Measurements from ENCODE around the gene TMEM231.
A peak's percentile ranks its signal among the peaks of the same experiment; 100 is the strongest.
"Not testable (repeated sequence)": the region's sequence is repeated elsewhere in the genome, so short reads cannot be mapped to it uniquely, and the experiment has no call there.

TMEM231 gene, protein sequence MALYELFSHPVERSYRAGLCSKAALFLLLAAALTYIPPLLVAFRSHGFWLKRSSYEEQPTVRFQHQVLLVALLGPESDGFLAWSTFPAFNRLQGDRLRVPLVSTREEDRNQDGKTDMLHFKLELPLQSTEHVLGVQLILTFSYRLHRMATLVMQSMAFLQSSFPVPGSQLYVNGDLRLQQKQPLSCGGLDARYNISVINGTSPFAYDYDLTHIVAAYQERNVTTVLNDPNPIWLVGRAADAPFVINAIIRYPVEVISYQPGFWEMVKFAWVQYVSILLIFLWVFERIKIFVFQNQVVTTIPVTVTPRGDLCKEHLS

DNA sequence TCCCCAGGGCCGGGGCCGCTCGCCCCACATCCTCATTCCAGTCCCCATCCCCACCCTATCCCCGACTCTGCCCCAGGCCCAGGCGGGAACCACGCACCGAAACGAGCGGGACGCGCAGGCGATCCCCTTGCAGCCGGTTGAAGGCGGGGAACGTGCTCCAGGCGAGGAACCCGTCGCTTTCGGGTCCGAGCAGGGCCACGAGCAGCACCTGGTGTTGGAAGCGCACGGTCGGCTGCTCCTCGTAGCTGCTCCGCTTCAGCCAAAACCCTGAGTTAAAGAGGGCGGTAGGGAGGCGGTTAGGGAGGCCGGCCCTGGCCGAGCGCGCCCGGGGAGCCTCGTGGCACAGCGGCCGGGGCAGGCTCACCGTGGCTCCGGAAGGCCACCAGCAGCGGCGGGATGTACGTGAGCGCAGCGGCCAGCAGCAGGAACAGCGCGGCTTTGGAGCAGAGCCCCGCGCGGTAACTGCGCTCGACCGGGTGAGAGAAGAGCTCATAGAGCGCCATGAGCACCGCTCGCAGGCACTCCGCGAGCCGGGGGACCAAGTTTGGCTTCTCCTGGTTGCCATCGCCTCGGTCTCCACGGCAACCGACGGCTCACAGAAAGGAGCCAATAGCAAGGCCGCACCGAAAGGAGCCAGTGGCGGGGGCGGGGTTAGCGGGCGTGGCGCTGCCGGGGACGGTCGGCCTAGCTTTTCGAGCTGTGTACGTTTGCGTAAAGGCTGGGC, at the start of gene TMEM231:
Gene TMEM231 (minus strand): TSS at position 546 of the 724 bp plus-strand sequence. CDS start 43 bp downstream, at position 503.
- peak; percentile 98 for ATAC-seq

DNA sequence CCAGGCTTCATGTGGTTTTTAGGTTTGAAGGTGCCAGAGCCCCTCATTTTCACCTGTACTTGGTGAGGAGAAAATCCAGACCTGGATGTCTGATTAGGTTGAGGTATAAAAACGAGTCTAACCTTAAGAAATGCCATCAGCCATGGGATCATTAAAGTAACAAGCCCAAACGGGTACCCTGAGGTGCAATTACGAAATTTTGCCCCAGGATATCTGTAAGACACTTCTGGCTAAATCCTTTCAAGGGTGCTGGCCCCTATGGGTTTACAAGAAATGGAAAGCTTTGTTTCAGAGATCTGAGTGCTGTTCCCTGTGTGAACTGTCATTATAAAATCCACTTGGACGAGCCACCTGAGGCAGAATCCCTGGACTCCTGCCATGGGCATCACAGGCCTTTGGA, 47.2 kb upstream of the TMEM231 start:
- ATAC-seq = no peak

DNA sequence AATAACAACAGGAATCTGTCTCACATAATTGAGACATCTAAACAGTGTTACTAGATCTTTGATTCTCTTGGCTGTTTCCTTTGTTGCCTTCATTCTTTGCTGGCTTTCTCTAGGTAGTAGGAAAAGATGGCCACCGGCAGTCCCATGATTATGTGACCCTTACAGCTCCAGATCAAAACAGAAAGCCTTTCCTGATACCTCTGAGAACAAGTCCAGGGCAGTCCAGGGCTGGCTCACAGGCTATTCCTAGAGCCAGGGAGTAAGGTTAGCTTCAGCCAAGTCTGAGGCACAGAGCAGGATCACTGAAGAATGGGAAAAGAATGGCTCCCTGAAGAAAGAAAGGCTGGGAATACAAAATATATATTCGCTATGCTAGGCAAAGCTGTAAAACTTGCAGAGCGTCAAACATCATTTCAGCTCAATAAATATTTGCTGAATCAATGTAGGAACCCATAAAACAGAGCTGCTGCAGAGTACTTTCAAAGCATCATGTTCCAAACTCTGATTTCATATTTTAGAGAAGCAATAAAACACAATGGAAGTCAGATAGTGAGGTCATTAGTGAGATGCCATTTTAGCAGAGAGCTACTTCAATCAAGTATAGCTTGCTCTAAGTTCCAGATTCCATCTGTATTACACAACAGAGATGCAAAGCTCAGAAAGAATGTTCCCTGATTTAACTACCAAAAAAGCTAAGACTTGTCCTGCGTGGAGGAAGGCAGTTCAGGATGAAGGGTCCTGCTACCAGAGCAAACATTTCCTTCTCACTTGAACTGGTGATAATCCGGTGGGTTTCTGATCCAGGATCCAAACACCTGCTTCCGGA, 43.6 kb upstream of the TMEM231 start:
- ATAC-seq = no peak

DNA sequence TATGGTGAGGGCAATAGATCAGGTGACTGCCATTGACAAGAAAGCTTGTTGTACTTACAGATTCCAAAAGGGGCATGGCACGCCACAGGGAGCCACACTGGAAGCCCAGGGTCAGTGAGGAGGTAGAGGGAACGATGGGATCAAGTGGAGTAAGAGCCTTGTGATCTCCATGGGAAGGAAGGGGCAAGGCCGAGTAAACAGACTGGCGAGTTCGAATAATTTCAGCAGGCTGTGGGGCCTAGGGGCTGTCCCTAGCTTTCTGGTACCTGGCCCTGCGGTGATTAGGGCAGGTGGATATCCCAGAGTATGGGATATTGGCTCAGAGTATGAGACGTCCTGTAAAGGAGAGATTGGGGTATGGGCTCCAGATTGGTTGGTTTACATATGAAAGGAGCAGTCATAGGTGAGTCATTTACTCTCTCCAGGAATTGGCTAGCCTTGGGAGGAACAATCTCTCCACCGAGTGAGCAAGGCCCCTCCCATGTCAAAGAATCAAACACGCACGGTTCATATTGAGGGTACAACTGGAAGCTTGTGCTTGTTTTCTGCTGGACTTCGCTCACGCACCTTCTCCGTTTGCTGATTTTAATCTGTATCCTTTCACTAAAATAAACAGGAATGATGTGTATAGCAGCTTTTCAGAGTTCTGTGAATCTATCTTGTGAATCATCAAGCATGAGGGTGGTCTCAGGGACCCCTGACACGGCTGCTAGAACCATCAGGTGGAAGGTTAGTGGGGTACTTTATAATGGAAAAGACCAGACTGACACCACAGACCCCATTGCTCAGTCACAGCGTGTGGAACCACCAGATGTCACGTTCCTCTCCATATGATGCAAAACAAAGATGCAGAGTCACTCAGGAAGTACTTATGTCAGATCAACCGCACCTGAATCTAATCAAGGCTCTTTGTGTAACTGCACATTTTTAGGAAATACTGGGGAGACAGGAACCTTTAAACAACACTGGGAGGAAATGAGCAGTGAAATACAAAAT, 38.1 kb upstream of the TMEM231 start:
- ATAC-seq = peak; percentile 68 to 83

DNA sequence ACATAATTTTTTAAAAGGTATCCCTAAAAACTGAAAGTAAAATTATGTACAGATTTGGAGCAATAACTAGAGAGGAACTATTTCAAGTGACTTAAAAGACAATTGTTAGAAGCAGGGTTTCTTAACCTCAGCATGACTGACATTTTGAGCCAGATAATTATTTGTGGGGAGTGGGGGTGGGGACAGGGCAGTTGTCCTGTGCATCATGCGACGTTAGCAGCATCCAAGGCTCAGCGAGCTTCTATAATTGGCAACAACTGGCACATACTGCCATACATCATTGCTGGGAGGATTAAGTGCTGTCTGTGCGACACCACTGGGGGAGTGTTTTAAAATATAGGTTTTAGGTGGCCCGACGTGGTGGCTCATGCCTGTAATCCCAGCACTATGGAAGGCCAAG, 37.3 kb upstream of the TMEM231 start:
- no peak for ATAC-seq

DNA sequence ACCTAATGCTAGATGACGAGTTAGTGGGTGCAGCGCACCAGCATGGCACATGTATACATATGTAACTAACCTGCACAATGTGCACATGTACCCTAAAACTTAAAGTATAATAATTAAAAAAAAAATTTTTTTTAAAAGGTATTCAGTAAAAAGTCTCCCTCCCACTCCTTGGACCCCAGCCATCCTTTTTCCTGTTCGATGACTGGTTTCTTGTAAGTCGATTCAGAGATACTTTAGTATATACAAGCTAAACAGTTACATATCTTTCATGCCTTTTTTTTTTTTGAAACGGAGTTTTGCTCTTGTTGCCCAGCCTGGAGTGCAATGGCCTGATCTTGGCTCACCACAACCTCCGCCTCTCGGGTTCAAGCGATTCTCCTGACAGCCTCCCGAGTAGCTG, 35.9 kb upstream of the TMEM231 start:
- not testable (repeated sequence) for ATAC-seq

DNA sequence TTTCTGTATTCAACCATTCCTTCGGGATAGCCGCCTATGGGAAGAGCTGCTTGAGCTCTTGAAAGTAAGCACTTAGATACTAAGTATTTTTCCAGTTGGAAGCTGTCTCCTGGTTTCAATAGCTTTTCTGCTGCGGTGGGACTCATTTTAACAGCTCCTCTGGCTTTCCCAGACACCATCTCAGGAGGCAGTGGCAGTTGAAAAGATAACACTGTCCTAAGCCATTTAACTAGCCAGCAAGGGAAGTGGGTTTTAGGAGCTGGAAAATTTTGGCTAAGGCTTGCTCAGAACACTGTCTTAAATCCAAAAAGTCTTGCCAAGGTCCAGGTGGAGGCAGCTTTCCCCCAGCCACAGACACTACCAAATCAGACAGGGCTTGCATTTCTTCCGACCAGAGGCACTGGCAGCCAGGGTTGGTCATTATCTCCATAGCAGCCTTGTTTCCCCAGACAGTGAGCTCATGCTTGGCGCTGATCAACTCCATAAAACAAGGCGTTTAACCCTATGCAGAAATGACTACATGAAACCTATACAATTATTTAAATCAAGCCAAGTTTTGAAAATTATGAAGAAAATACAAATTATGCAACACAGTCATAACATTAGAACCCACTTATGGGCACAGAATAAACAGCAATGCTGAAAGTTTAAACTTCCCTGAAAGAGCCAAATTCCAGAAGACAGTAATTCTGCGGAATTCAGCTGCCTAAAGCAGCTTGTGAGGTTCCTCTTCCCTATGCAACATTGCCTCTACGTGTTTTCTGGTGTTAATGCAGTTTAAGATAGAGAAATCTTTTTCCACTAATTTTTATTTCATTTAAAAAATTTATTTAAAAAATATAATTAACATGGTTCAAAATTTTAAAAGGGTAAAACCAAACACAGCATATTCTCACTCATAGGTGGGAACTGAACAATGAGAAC, 35.1 kb upstream of the TMEM231 start:
- no peak for ATAC-seq

DNA sequence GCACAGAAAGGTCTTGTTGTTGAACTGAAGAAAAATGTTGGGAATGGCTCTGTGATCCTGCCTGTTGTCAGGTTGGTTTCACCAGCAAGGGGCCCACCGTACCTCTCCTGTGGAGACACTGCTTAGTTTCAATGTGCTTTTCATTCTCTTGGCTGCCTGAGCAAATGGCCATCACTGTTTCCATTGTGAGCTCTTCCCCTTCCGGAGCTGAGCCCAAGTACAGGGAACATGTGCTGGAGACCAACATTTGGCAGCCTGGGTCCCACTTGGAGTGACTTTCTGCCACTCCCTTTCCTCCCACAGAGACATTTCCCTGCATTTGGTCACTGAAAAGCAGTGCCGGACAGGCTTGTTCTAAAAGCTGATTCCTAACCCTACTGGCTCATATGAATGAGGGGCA, 33.3 kb upstream of the TMEM231 start:
- ATAC-seq = no peak

DNA sequence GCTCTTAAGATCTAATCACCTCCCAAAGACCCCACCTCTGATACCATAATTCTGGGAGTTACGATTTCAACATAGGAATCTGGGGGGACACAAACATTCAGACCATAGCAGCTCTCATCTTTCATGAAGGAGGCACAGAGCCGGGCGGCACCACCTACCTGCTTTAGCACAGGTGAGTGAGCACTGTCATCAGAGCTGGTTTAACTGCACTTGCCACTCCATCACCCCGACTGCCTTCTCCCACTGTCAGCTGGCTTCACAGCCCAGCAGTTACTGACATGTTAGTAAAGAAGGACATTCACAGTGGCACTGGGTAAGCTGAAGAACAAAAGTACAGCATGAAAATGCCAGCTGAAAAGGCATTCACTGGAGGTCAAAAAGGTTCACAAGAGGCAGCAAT, 32.7 kb upstream of the TMEM231 start:
- no peak for ATAC-seq

DNA sequence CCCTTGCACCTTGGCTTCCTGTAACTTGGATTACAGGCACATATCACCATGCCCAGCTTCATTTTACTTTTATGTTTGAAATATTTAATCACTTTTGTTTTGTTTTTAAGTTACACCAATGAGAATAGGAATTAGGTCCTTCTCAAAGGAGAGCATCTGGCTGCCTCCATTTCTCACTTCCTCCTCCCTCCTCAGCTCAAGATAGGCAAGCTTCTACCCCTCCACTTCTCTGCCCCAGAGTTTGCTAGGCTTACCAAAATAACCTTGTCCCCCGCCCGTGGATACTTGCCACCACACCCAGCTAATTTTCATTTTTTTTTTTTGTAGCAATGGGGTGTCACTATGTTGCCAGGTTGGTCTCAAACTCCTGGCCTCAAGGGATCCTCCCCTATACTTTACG, 28.1 kb upstream of the TMEM231 start:
- no peak for ATAC-seq

DNA sequence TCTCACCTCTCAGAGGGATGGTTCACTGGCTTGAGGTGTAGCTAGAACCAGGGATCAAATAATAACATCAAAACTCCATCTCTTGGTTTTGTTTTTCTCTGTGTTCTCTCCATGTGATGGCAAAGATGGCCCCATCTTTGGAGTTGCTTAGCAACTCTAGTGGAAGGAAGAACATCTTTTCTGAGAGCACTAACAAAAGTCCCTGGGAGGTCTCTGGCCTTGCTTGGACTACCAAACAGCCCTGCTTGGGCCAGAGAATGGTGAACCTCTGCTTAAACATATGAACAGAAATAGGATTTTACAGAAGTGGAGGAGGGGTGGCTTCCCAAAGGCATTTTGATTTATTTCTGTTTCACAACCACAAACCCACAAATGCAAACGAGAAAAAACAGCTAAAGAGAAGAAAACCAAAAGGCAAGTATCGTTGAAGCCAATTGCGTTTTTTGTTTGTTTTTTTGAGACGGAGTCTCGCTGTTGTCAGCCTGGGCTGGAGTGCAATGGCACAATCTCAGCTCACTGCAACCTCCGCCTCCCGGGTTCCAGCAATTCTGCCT, 23.3 kb upstream of the TMEM231 start:
- no peak for ATAC-seq

DNA sequence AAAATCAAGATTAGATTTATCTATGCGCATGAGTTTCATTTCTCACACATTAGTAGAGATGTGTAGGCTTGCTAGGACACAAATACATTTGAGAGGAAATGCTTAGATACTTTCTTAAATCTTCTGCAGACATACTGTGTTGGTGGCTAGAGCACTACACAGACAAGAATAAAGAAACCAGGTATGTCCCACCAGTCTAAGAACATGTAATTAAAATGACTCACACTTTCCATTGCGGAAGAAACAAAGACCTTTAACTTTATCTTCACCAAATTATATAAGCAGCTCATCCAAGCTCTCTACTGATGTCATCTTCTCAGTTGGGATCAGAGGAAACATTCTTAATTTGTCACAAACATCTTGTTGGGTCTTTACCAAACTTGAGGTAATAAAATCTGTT, 22.7 kb upstream of the TMEM231 start:
- ATAC-seq = no peak

DNA sequence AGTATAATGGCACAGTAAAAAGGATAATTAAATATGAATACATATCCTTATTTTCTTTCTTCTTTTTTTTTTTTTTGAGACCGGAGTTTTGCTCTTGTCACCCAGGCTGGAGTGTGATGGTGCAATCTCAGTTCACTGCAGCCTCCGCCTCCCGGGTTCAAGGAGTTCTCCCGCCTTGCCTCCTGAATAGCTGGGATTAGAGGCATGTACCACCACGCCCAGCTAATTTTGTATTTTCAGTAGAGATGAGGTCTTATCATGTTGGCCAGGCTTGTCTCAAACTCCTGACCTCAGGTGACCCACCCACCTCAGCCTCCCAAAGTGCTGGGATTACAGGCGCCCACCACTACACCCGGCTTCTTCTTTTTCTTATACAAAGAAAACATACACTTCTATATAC, 22.2 kb upstream of the TMEM231 start:
- no peak for ATAC-seq

DNA sequence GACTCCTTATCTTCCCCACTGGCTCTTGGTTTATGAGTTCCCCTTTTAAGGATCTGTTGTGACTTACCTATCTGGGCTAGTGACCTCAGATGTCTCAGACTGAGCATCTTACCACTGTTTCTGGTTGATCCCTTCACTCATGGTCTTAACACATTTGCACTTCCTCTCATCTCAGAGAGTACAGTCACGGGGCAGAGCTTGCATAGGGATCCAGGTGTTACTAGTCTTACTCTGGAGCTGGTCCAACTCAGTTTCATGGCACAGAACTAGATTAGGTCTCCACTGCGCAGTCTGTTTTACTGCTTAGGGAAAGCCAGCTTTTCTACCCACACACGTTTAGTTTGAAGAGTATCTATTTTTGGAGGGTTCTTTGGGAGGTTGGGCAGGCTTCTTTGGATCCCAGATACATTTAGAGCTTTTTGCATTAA, 20.3 kb upstream of the TMEM231 start:
- no peak for ATAC-seq

DNA sequence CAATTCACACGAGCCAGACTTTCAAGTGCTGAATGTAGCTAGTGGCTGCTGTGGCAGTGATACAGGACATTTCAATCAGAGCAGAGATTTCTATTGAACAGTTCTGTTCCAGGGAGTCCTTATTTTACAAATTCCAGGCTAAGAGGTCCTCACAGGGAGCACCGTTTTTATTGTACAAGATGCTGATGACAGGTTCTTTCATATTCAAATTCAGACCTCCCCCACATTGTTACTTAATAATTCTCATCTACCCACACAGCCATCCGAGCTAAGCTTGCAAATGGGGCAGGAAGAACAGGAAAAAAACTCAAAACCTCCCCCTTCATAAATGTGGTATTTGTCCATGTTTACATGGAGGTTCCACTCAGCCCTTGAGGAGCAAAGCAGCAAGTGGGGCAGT, 19.9 kb upstream of the TMEM231 start:
- no peak for ATAC-seq

DNA sequence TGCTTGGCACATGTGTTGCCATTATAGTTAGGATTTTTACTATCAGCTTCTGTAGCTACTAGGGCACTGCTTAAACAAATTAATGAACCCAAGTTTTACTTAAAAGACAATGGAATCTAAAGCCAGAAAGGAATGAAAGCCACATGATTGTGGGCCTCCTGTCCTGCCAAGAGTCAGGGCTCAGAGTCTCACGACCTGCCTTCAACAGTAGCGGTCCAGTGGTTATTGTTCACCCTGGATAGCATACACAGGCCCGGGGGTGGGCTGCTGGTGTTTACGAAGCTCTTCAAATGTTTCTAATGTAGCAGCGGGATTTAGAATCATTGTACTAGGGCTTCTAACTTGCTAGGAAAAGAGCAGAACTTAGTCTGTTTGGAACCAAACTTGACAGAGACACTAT, 17.9 kb upstream of the TMEM231 start:
- ATAC-seq = no peak

DNA sequence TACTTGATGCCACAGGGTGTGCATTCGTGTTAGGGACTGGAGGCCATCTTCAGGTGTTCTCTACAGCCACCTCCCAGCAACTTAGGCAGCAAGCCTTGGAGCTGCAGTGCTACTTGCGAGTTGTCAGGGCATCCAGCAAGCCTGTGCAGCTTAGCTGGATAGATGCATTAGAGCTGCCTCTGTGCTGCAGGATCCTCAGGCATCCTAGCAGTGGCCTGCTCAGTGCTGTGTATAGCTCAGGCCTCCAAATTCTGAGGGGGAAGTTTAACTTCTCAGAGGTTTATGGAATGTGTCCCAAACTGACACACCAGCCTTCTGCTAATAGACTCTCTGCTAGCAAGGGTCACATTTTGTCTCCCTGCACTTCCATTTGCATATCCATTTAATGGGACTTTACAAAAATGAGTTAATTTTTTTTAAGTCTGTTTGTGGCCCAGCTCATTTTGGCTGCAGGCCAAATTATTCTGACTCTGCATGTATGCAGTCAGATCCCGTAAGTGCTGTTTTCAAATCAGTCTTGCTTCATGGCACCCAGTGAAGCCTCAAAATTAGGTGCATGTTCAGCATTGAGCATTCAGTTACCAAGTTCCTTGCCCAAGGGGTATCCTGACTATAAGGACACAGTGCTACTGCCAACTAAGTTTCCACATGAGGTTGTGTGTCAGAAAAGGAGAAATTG, 17.0 kb upstream of the TMEM231 start:
- ATAC-seq = no peak

DNA sequence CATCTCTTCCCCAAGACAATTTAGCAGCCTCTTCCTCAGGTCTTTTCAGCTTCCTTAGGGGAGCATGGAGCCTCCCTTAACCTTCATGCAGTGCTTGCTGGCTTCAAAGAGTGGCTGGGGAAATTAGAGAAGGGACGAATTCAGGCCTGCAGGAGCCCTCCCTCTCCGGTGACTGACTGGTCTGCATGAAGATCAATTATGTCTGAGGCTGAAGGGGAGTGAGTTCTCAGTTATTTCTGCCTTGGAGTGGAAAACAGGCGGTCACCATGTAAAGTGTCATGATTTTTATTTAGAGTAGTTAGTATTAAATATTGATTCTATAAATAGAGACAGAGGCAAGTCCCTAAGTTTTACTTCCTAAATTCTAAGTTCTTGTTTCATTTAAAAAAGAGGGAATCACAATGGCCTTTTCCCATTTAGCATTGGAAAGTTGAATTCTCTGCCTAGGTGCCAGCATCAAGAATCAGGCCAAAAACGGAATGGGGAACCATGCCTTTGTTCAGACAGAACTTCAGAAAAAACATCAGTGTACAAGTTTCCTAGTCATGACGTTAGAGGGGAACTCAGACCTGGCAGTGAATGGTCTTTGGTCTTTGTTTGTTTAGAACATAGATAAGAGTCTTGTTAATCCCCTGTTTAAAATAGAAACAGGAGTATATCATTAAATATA, 14.5 kb upstream of the TMEM231 start:
- no peak for ATAC-seq

DNA sequence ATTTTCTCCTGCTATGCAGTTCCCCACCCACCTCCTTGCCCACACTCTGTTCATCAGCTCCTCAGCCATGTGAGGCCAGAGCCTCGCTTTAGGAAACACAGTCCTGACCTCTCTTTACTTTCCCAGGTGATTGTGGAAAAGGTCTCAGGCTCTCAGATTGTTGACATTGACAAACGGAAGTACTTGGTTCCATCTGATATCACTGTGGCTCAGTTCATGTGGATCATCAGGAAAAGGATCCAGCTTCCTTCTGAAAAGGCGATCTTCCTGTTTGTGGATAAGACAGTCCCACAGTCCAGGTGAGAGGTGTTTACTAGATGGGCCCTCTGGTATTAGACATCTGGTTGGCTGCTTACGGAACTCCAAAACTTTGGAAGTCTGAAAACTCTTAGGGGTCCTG, 11.9 kb upstream of the TMEM231 start:
- no peak for ATAC-seq

Data from activated CD4-positive, CD25-positive, alpha-beta regulatory T cell treated with anti-CD3 and anti-CD28 coated beads, Interleukin-2, amount 50 U/mL, for 24 hours (primary cell).